DND-41 (cell line): ENCODE results near the gene KXD1.
A peak's percentile ranks its signal among the peaks of the same experiment; 100 is the strongest.

ENCODE experiments used
- ATAC-seq: fragments of 200-7000 bp; cut with Tn5 transposase; 3 replicates; pipeline ENCODE4 v1.9.1; 2021; ENCODE audit warnings: low read depth; ENCODE audit not compliant: insufficient read depth
- DNase-seq: peaks from one replicate; pipeline ENCODE4 v3.0.0-alpha.2; 2020
- H2AFZ ChIP-seq: 2 replicates; pipeline ENCODE4 v1.6.0; 2012; ENCODE audit warnings: low read depth, low read length
- H3K27ac ChIP-seq: 2 replicates; pipeline ENCODE4 v1.5.1; 2012; ENCODE audit warnings: low read length, inconsistent platforms
- H3K27me3 ChIP-seq: fragments of 200-600 bp; sonication (generic); 2 replicates; pipeline ENCODE4 v1.6.0; 2012; ENCODE audit warnings: low read length, mild to moderate bottlenecking, inconsistent platforms; ENCODE audit not compliant: insufficient read depth, poor library complexity
- H3K36me3 ChIP-seq: 2 replicates; pipeline ENCODE4 v1.5.1; 2012; ENCODE audit warnings: low read length, inconsistent platforms; ENCODE audit not compliant: insufficient read depth
- H3K4me1 ChIP-seq: 2 replicates; pipeline ENCODE4 v1.5.1; 2012; ENCODE audit warnings: mild to moderate bottlenecking, low read length; ENCODE audit not compliant: insufficient read depth
- H3K4me2 ChIP-seq: 2 replicates; pipeline ENCODE4 v1.6.0; 2012; ENCODE audit warnings: mild to moderate bottlenecking, moderate library complexity, low read length, inconsistent platforms; ENCODE audit not compliant: insufficient read depth
- H3K4me3 ChIP-seq, 2 experiments: fragments of 200-600 bp in 1 of 2; shearing (Covaris generic) in 1 of 2; 2 replicates each; pipeline ENCODE4 v1.5.1; 2012 to 2016; ENCODE audit warnings: inconsistent platforms in 2 of 2, low read length in 2 of 2, mild to moderate bottlenecking in 2 of 2, low read depth in 1 of 2, moderate library complexity in 1 of 2
- H3K79me2 ChIP-seq: 2 replicates; pipeline ENCODE4 v1.6.0; 2012; ENCODE audit warnings: low read length, inconsistent platforms; ENCODE audit not compliant: insufficient read depth
- H3K9ac ChIP-seq: 2 replicates; pipeline ENCODE4 v1.6.0; 2012; ENCODE audit warnings: low read depth, mild to moderate bottlenecking, inconsistent platforms, low read length, moderate library complexity
- H3K9me3 ChIP-seq: 2 replicates; pipeline ENCODE4 v1.5.1; 2012; ENCODE audit warnings: low read length, moderate library complexity, mild to moderate bottlenecking, inconsistent platforms; ENCODE audit not compliant: insufficient read depth, severe bottlenecking
- H4K20me1 ChIP-seq: 2 replicates; pipeline ENCODE4 v1.6.0; 2012; ENCODE audit warnings: low read length; ENCODE audit not compliant: insufficient read depth
- CTCF ChIP-seq: IDR thresholded peaks from 2 replicates; pipeline ENCODE4 v1.5.1; 2012; ENCODE audit warnings: borderline replicate concordance, low read length, moderate library complexity, mild to moderate bottlenecking; ENCODE audit not compliant: poor library complexity, severe bottlenecking; ENCODE audit errors: extremely low read depth
- EZH2 ChIP-seq: IDR thresholded peaks from 3 replicates; pipeline ENCODE4 v1.6.1; 2012; ENCODE audit warnings: borderline replicate concordance, low read depth, mild to moderate bottlenecking, moderate library complexity, low read length, inconsistent platforms; ENCODE audit not compliant: severe bottlenecking

KXD1 gene

DNA sequence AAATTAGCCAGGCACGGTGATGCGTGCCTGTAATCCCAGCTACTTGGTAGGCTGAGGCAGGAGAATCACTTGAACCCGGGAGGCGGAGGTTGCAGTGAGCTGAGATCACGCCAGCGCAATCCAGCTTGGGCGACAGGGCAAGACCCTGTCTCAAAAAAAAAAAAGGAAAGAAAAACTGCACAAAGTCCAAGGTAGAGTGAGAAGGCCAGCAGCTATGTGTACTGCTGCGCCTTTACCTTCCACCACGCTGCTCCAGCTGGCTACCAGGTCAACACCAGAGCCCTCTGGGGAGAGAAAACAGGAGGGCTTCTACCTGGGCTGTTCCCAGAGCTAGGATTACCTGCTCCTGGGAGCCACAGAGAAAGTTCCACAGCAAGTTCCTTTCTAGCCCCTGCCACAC, 39.0 kb upstream of the KXD1 start:
- H3K9me3 ChIP-seq, result no peaks in the 10 kb centered on the region
- H3K27me3 ChIP-seq, result no peaks in the 10 kb centered on the region
- no peak for ATAC-seq
- TF ChIP-seq CTCF (no peak), EZH2 (no peak)
- H3K36me3 ChIP-seq, result no peaks in the 10 kb centered on the region; the same call in 1 of the 2 replicates
- H4K20me1 ChIP-seq, result peaks cover 45% of the 10 kb centered on the region
- no peak overlapping the region for H3K4me3 ChIP-seq
- H2AFZ ChIP-seq, result no peak overlapping the region
- H3K4me2 ChIP-seq, result no peak overlapping the region
- peaks cover 79% of the 10 kb centered on the region for H3K79me2 ChIP-seq
- no peak overlapping the region for H3K27ac ChIP-seq
- H3K4me1 ChIP-seq, result peaks cover 24% of the 10 kb centered on the region
- no peak overlapping the region for H3K9ac ChIP-seq
- no peak for DNase-seq

DNA sequence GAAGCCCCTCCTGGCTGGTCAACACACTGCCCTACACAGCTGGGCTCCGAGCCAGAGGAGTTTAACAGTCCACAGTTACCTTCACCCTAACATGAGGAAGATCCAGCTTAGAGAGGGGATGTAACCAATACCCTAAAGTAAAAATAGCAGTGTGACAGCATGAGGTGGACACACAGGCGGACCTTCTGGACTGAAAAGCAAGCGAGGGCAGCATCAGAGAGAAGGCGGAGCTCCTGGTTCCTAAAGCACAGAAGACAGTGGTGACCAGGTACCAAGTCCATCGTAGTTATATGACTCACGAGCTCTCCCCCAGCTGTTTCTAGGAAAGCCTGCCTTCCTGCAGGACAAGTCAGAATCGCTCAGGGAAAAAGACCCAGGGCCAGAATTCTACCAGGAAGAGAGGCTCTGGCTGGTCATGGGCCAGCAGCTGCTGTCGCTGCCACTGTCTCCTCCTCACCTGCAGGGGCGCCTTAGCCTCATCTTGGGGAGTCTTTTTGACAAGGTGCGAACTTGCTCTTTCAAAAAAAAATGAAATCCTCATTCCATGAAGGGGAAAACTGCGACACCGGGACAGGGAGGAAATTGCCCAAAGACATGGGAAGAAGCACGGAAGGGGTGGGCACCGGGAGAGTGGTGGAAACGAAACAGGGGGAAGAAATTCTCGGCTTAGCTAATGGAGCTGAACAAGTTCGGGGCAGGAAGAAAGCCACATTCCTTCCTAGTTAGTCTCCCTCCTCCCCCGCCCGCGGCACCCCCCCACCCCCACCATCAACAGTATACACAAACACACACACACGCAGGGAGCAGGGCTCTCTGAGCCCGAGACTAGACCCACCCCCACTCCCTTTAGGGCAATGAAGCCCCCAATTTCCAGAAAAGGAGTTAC, 37.5 kb upstream of the KXD1 start:
- Histone ChIP-seq H3K4me3 (peak overlapping the region; percentile 74 to 85), H3K9me3 (no peaks in the 10 kb centered on the region), H3K9ac (peak overlapping the region; percentile 83), H2AFZ (peak overlapping the region; percentile 77), H3K79me2 (peaks cover 66% of the 10 kb centered on the region), H3K4me1 (peaks cover 24% of the 10 kb centered on the region), H4K20me1 (peaks cover 38% of the 10 kb centered on the region), H3K27ac (peak overlapping the region; percentile 77), H3K36me3 (no peaks in the 10 kb centered on the region; the same call in 1 of the 2 replicates), H3K4me2 (peak overlapping the region; percentile 97), H3K27me3 (no peaks in the 10 kb centered on the region)
- DNase-seq (peak; percentile 67), ATAC-seq (no peak)
- TF ChIP-seq EZH2 (no peak), CTCF (peak; percentile 84)

DNA sequence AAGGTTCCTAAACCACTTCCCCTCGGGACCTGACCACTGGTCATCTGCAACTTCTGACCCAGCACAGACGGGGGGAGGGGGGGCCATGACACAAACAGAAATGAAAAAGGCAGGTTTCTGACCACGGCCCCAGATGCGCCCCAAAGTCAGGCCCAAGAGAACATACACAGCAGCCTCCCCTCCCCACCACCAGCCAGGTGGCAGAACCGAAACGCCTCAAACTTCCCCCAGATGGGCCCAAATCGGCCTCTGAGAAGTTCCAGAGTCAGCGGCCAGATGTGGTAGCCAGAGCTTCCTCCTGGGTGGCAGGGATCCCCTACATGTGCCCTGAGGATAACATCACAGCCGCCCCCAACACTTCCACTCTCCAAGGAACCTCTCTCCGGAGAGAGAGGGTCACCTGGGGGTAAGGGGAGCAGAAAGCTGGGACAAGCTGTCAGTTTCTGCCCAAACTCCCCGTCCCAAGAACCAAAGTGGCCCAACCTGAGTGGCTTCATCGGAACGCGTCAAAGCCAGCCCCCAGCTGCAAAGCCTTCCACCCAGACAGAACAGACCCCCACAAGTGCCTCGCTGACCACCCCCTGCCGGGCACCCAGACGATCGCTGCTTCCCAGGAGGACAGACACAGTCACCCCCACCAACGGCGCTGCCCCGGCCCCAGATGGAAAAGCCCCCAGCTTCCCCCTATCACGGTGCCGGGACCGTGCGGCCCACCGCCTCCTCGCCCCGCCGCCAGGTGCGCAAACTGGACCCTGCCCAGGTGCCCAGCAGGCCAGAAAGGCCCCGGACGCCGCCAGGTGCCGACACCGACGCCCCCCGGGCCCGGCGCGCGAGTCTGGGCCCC, 36.6 kb upstream of the KXD1 start:
- no peaks in the 10 kb centered on the region for H3K27me3 ChIP-seq
- H3K27ac ChIP-seq, result peak overlapping the region; percentile 77
- peak overlapping the region; percentile 97 for H3K4me2 ChIP-seq
- peak overlapping the region; percentile 83 for H3K9ac ChIP-seq
- no peaks in the 10 kb centered on the region for H3K9me3 ChIP-seq
- H3K79me2 ChIP-seq, result peaks cover 57% of the 10 kb centered on the region
- H2AFZ ChIP-seq, result peak overlapping the region; percentile 90
- no peaks in the 10 kb centered on the region; the same call in 1 of the 2 replicates for H3K36me3 ChIP-seq
- peaks cover 29% of the 10 kb centered on the region for H4K20me1 ChIP-seq
- TF ChIP-seq CTCF (no peak), EZH2 (no peak)
- peak overlapping the region; percentile 74 to 85 for H3K4me3 ChIP-seq
- H3K4me1 ChIP-seq, result peaks cover 24% of the 10 kb centered on the region
- DNase-seq (peak; percentile 22), ATAC-seq (no peak)
